Rectal smooth muscle tissue (tissue), 1 donor: ENCODE results near the gene REEP2.
"Not testable (repeated sequence)": the region's sequence is repeated elsewhere in the genome, so short reads cannot be mapped to it uniquely, and the experiment has no call there.

Experiments used
- H3K27ac ChIP-seq: one replicate; pipeline ENCODE4 v1.7.0; 2013; ENCODE audit warnings: low read depth, low read length, inconsistent platforms
- H3K27me3 ChIP-seq: one replicate; pipeline ENCODE4 v1.7.0; 2013; ENCODE audit warnings: low read length; ENCODE audit not compliant: control insufficient read depth, insufficient read depth
- H3K36me3 ChIP-seq: one replicate; pipeline ENCODE4 v1.7.0; 2013; ENCODE audit warnings: low read length; ENCODE audit not compliant: control insufficient read depth, insufficient read depth
- H3K4me1 ChIP-seq: one replicate; pipeline ENCODE4 v1.7.0; 2013; ENCODE audit warnings: low read length; ENCODE audit not compliant: control insufficient read depth, insufficient read depth
- H3K4me3 ChIP-seq: one replicate; pipeline ENCODE4 v1.7.0; 2013; ENCODE audit warnings: low read length
- H3K9ac ChIP-seq: one replicate; pipeline ENCODE4 v1.7.0; 2013; ENCODE audit warnings: low read length

Gene REEP2, protein sequence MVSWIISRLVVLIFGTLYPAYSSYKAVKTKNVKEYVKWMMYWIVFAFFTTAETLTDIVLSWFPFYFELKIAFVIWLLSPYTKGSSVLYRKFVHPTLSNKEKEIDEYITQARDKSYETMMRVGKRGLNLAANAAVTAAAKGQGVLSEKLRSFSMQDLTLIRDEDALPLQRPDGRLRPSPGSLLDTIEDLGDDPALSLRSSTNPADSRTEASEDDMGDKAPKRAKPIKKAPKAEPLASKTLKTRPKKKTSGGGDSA

DNA sequence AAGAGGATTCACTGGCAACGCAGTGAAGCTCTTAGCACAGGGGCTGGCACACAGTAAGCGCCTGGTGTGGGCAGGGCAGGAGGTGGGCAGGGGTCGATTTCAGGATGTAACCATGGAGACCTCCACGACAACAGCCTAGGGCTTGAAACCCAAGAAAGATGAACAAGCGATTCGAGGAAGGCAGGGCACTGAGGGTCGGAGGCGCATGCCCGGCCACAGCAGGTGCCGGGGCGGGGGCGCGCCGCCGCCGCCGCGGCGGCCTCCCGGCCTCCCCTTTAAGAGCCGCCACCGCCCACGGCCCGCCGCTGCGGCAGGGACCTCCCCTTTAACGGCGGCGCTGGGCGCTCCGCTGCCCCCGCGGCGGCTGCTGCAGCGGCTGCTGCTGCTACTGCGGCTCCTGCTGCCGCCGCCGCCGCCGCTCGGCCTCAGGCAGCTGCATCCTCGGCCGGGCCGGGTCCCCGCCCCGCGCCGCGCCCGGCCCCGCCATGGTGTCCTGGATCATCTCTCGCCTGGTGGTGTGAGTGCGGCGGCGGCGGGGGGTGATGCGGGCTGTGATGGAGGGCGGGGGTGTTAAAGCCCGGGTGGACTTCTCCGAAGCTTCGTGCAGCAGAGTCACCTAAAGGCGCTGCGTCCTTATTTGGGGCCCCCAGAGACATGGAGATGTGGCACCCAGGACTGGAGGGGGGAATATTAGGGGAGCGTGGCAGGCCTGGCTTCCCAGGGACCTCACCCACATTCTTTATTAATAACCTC, at the start of gene REEP2:
TSS of gene REEP2 (plus strand) at position 334 of the 753 bp plus-strand sequence. CDS start at position 486, 152 bp downstream.
- Histone ChIP-seq H3K4me3 (peak within 1 kb of the TSS; percentile 64), H3K27ac (peak within 1 kb of the TSS; percentile 66), H3K4me1 (peaks cover 10% of the 10 kb centered on the region), H3K36me3 (peaks cover 15% of the 10 kb centered on the region), H3K9ac (peak within 1 kb of the TSS; percentile 39), H3K27me3 (no peaks in the 10 kb centered on the region)

DNA sequence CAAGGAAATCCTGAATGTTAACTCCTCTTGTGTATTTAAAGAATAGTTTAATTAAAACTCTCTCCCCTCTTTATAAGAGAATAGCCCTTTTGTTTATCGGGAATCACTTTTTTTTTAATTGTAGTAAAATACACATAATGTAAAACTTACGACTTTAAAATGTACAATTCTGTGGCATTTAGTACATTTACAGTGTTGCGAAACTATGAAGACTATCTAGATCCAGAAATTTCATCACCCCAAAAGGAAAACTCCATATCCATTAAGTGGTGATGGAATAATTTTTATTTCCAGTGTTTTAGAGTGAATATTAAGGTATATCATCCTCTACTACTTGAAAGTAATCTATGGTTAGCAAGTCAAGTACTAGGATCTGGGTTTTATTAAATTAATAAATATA, 49.5 kb upstream of the REEP2 start:
- no peak overlapping the region for H3K27ac ChIP-seq

DNA sequence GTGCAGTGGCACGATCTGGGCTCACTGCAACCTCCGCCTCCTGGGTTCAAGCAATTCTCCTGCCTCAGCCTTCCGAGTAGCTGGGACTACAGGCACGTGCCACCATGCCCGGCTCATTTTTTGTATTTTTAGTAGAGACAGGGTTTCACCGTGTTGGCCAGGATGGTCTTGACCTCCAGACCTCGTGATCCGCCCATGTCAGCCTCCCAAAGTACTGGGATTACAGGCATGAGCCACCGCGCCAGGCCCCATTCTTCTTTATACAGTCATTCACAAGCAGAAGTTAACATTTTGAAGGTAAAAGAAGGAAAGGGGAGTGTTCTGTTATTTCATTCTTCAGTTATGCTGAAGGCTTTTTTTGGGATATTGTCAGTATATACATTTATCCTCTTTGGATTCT, 48.9 kb upstream of the REEP2 start:
- H3K9ac ChIP-seq, H3K27ac ChIP-seq, H3K4me3 ChIP-seq, H3K27me3 ChIP-seq, H3K4me1 ChIP-seq: not testable (repeated sequence)
- peaks cover 27% of the 10 kb centered on the region for H3K36me3 ChIP-seq

More for the DNA sequence above, 49.5 kb upstream of the REEP2 start:
- H3K4me1 ChIP-seq: no peaks in the 10 kb centered on the region
- H3K36me3 ChIP-seq: peaks cover 27% of the 10 kb centered on the region
- no peaks in the 10 kb centered on the region for H3K27me3 ChIP-seq
- no peak overlapping the region for H3K9ac ChIP-seq
- H3K4me3 ChIP-seq: no peak overlapping the region

- Histone ChIP-seq H3K27ac (no peak overlapping the region), H3K4me3 (no peak overlapping the region), H3K27me3 (no peaks in the 10 kb centered on the region), H3K36me3 (peaks cover 21% of the 10 kb centered on the region), H3K9ac (no peak overlapping the region), H3K4me1 (no peaks in the 10 kb centered on the region)
These were observed 46.9 kb upstream of the REEP2 start for GRCh38 chr5:138391859-138392386.

GRCh38 chr5:138402640-138403039, 36.2 kb upstream of the REEP2 start:
- no peak overlapping the region for H3K27ac ChIP-seq
- no peak overlapping the region for H3K9ac ChIP-seq
- H3K27me3 ChIP-seq: no peaks in the 10 kb centered on the region
- H3K4me3 ChIP-seq: no peak overlapping the region
- peaks cover 11% of the 10 kb centered on the region for H3K36me3 ChIP-seq
- no peaks in the 10 kb centered on the region for H3K4me1 ChIP-seq

- Histone ChIP-seq H3K27ac (no peak overlapping the region), H3K4me1 (no peaks in the 10 kb centered on the region), H3K27me3 (no peaks in the 10 kb centered on the region), H3K4me3 (no peak overlapping the region), H3K9ac (no peak overlapping the region), H3K36me3 (peaks cover 2% of the 10 kb centered on the region)
These were observed 30.8 kb upstream of the REEP2 start for GRCh38 chr5:138408023-138408422.

GRCh38 chr5:138410996-138411640, 27.7 kb upstream of the REEP2 start:
- H3K36me3 ChIP-seq, H3K4me3 ChIP-seq, H3K4me1 ChIP-seq, H3K9ac ChIP-seq, H3K27me3 ChIP-seq, H3K27ac ChIP-seq: not testable (repeated sequence)

- peaks cover 35% of the 10 kb centered on the region for H3K36me3 ChIP-seq
These were observed 20.4 kb upstream of the REEP2 start for GRCh38 chr5:138418444-138418843.

GRCh38 chr5:138425079-138425478, 13.8 kb upstream of the REEP2 start:
- no peaks in the 10 kb centered on the region for H3K4me1 ChIP-seq
- no peak overlapping the region for H3K27ac ChIP-seq
- peaks cover 41% of the 10 kb centered on the region for H3K36me3 ChIP-seq
- no peak overlapping the region for H3K4me3 ChIP-seq
- H3K9ac ChIP-seq: no peak overlapping the region
- no peaks in the 10 kb centered on the region for H3K27me3 ChIP-seq

More at GRCh38 chr5:138418444-138418843, 20.4 kb upstream of the REEP2 start:
- H3K4me1 ChIP-seq: no peaks in the 10 kb centered on the region
- no peak overlapping the region for H3K4me3 ChIP-seq
- no peak overlapping the region for H3K9ac ChIP-seq
- no peak overlapping the region for H3K27ac ChIP-seq
- H3K27me3 ChIP-seq: no peaks in the 10 kb centered on the region

DNA sequence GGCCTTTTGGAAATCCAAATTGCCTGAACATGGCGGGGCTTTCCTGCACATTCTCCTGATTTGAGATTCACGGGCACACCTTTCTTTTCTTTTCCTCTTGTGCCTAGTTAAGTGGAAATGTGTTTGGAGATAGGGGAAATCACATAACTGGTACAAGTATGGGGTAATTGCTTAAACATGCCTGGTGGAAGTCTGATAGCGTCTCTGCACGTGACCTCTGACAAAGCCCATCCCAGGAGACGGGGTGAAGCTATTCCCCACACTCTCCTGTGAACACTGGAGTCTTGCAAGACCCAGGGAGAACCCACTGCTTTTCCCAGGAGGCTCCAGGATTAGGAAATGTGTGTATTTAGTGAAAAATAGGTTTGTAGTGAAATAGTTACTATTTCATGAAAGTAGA, 2.9 kb upstream of the REEP2 start:
- Histone ChIP-seq H3K4me3 (no peak overlapping the region), H3K27ac (no peak overlapping the region), H3K36me3 (peaks cover 32% of the 10 kb centered on the region), H3K4me1 (peaks cover 10% of the 10 kb centered on the region), H3K9ac (no peak overlapping the region), H3K27me3 (no peaks in the 10 kb centered on the region)

GRCh38 chr5:138438003-138438723, 694 bp upstream of the REEP2 start:
- H3K9ac ChIP-seq: no peak overlapping the region
- no peak overlapping the region for H3K27ac ChIP-seq
- H3K4me3 ChIP-seq: peak overlapping the region; percentile 35

More at GRCh38 chr5:138438003-138438723, 694 bp upstream of the REEP2 start:
- Histone ChIP-seq H3K4me1 (peaks cover 10% of the 10 kb centered on the region), H3K27me3 (no peaks in the 10 kb centered on the region), H3K36me3 (peaks cover 18% of the 10 kb centered on the region)
